GM19395 (cell line): ENCODE data around the gene SYS1.

ENCODE experiments used
- ATAC-seq: cut with Tn5 transposase; IDR thresholded peaks from one replicate; pipeline ENCODE4 v1.9.1; 2021; ENCODE audit warnings: mild to moderate bottlenecking, moderate library complexity; ENCODE audit not compliant: unreplicated experiment

SYS1 gene

DNA sequence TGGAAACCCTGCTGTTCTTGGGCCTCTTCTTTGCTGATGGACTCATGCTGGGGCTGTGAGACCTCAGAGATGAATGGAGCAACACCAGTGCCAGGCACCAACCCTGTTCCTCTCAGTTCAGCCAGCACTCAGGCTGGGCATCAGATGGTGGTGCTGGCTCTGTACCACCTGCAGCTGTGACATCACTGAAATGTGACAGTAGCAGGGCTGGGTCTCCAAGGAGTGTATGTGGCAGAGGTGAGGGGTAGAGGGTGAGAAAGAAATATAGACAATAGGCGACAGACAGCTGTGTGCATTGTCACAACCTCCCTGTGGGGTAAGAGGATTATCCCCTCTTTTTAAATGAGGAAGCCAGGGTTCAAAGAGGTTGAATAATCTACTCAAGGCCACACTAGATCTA lies 15.2 kb downstream of the SYS1 start, which contains the start of gene TP53TG5:
TP53TG5 (minus strand) TSS at position 135 of the 400 bp plus-strand sequence; CDS start at position 46, 89 bp downstream.
- no peak for ATAC-seq

DNA sequence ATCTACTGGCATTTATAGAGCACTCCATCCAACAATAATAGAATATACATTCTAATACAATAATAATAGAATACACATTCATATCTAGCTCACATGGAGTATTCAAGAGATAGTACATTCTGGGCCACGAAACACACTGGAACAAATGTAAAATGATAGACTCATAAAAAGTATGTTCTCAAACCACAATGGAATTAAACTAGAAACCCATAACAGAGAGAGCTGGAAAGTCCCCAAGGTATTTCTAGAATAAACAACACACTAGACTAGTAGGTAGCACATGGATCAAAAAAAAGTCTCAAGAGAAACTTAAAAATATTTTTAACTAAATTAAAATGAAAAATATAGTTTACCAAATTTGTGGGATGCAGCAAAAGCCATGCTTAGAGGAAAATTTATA lies 24.3 kb downstream of the SYS1 start:
- ATAC-seq, result no peak

- no peak for ATAC-seq
Observed at GRCh38 chr20:45390931-45391330, 28.0 kb downstream of the SYS1 start.

GRCh38 chr20:45391559-45391958 lies 28.6 kb downstream of the SYS1 start:
- ATAC-seq, result no peak

DNA sequence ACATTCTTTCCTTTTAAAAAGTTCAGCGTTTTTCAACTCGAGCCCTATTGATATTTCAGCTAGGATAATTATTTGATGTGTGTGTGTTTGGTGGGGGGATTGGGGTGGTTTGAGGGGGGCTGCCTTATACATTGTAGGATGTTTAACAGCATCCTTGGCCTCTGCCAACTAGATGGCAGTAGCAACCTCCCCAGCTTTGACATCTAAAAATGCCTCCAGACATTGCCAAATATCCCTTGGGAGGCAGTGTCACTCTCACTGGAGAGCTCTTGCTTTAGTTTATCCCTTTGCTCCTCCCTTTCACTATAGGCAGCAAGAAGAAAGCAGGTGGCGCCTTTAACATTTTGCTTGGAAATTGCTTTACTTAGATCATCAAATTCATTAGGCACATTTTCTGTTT lies 29.8 kb downstream of the SYS1 start:
- no peak for ATAC-seq

GRCh38 chr20:45394221-45395113 lies 31.5 kb downstream of the SYS1 start:
- no peak for ATAC-seq

DNA sequence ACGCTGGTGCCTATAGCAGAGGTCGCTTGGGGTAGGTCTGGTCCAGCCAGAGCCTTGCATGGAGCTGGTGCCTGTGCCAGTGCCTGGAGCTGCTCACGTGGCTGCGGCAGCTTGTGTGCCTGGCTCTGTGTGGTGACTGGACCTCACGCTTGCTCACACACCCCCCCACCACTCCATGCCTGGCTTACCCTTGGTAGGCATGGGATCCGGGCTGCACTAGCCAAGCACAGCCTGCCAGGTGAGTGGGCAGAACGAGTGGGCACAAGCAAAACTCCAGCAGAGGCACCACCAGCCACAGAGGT lies 32.1 kb downstream of the SYS1 start:
- no peak for ATAC-seq

GRCh38 chr20:45399018-45399417 lies 36.1 kb downstream of the SYS1 start:
- no peak for ATAC-seq

DNA sequence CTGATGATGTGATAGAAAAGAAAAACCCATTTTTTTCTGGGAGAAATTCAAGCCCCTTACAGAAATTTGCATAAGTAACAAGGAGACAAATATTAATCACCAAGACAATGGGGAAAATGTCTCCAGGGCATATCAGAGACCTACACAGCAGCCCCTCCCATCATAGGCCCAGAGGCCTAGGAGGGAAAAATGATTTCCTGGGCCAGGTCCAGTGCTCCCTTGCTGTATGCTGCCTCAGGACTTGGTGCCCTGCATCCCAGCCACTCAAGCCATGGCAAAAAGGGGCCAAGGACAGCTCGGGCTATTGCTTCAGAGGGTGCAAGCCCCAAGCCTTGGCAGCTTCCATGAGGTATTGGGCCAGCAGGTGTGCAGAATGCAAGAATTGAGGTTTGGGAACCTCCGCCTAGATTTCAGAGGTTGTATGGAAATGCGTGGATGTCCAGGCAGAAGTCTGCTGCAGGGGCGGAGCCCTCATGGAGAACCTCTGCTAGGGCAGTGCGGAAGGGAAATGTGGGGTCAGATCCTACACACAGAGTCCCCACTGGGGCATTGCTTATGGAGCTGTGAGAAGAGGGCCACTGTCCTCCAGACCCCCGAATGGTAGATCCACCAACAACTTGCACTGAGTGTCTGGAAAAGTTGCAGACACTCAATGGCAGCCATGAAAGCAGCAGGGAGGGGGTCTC lies 37.5 kb downstream of the SYS1 start:
- no peak for ATAC-seq

GRCh38 chr20:45402946-45403345 lies 40.0 kb downstream of the SYS1 start:
- ATAC-seq, result no peak

DNA sequence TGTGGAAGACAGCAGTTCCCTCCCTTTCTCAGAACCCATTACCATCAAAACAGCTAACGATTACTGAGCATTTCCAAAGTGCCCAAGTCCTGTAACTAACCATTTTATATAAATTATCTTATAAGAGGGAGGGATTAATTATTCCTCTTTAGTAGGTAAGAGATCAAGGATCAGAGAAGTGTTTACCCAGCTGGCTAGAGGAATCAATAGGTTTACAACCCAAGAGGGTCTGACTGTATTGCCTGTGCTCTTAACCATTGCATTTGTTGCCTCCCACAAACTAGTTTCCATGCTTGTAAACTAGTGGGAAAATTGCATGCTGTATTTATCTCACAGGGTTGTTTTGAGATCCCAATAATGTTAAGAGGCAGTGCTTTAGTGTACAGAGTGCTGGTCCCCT lies 41.5 kb downstream of the SYS1 start:
- ATAC-seq, result no peak

DNA sequence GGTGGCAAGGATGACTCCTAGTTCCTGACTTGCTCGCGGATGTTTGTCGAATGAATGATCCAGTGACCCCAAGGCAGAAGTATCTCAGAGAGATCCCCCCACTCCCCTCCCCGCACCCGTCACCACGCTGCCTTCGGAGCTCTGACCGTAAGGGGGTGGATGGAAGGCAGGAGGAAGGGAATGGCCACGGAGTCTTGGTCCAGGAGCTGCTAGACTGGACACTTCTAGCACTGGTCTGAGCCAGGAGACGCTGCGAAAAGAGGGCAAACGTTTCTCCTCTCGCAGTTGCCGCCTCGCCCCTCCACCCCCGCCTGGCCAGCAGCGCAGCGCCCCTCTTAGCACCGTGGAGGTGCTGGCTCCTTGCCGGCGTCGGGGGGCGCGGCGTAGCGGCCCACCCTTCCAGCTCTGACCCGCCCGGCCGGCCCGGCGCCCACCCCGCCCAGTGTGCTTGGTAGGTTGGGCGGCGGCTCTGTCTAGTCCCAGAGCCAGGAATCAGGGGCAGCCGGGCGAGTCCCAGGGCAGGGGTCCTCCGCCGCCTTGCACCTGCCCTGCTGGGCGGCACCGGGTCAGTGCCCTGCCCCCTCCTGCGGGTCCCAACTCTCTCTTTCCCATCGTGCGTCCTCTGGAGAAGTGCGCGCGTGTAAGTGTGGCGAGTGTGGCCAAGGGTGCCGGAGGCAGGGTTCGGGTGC lies 42.8 kb downstream of the SYS1 start:
- ATAC-seq, result no peak

DNA sequence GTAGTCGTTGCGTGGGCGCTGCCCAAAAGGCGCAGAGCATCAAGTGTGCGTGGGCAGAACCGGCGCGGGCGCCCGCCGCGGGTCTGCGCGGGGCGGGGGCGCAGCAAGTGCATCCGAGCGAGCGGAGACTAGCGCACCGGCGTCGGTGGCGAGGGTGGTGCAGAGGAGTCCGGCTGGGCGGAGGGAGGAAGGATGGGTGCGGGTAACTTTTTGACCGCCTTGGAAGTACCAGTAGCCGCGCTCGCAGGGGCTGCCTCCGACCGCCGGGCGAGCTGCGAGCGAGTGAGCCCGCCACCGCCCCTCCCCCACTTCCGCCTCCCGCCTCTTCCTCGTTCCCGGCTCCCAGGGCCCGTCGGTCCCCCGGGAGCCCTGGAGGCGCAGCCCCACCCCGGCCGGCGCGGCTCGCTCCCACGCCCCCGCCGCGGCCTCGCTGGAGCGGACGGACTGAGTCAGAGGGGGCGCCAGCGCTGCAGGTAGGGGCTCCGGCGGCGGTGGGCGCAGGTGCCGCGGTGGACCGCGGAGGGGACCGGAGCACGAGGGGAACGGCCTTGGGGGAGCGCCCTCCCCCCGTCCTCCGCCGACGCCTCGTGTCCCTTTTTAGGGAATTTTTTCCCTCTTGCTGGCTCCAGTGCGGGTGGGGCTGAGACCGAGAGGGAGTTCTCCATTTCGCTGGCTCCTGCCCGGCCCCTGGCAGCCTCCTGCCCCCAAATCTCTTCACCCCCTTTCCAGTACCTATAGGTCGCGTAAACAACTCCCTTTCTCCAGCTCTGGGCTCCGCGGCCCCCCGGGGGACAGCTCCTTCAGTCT lies 43.5 kb downstream of the SYS1 start:
- no peak for ATAC-seq

DNA sequence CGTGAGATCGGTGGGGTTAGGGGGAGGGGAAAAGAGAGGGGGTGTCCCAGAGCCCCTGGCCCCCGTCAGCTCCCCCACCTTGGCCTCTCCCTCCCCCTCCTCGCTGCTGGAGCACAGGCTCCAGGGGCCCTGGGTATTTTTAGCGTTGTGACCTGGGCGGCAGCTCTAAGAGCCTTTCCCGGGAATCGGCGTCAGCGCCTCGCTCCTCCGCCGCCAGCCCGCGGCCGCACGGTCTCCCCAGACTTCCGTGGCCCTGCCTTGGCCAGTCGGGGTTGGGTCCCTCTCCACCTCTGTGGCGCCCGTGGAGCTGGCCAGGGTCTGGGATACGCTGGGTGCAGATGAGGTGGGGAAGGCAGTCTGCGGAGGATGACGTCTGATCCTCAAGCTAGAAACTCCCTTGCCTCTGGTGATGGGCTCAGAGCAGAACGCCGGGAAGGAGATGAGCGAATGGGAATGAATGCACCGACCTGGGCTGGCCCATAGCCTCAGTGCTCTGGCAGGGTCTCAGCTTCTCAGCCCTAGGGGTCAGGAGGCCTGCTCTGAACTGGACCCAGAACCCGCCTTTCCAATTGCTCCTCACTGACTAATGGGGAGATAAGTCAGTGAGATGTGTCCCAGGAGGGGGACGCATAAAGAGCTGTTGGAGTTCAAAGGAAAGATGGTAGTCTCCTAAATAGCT lies 44.2 kb downstream of the SYS1 start:
- no peak for ATAC-seq

DNA sequence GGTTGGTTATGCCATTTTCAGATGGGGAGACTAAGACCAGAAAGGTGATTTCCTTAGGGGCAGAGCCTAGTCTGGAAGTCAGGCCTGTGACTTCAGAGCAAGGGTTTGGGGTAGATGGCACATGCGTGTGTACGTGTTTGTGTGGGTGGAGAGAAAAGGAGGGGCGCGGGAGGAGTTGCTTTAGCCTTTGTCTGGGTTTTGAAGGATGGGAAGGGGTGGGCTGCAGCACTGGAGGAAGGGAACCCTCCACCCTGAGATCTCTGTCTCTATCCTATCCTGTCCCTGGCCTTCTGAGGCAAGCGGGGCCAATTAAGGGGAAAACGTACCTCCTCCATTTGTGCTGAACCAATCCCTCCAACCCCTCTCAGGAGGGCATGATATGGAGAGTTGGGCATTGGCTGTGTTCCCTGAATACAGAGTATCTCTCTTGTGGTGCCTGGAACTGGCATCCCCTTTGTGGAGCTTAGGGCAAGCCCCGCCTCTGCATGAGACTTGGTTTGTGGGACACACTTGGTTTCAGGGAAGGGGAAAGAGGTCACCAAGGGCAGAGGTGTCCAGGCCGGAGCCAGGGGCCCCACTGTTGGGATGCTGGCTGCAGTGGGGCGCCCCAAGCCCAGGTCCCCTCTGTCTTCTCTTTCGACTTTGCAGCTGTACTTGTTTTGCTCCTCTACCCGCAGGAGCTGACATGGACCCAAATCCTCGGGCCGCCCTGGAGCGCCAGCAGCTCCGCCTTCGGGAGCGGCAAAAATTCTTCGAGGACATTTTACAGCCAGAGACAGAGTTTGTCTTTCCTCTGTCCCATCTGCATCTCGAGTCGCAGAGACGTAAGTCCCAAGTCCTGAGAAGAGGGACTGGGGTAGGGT lies 45.1 kb downstream of the SYS1 start, which contains the start of gene DBNDD2:
DBNDD2 (plus strand) TSS at position 507 of the 863 bp plus-strand sequence; CDS start at position 686, 179 bp downstream.
- no peak for ATAC-seq

DNA sequence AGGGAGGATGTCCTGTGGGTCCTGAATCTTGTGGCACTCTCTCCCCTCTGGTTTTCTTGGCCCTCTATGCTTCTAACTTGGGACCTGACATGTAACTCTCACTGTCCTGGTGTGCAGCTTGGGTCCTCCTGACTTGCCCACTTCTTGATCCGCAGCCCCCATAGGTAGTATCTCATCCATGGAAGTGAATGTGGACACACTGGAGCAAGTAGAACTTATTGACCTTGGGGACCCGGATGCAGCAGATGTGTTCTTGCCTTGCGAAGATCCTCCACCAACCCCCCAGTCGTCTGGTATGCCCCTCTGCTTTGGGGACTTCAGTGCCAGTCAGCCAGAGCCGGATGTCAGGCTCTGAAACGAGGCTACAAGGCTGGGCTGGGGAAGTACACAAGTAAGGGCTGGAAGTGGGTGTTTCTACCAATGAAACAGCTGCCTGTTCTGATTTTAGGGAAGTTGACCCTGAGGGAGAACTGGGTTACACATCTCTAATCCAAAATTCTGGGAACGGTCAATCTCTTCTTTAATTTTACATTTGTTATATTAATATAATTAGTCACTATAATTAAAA lies 45.8 kb downstream of the SYS1 start:
- ATAC-seq, result no peak

- ATAC-seq, result no peak
Observed at GRCh38 chr20:45409521-45410272, 46.7 kb downstream of the SYS1 start.

DNA sequence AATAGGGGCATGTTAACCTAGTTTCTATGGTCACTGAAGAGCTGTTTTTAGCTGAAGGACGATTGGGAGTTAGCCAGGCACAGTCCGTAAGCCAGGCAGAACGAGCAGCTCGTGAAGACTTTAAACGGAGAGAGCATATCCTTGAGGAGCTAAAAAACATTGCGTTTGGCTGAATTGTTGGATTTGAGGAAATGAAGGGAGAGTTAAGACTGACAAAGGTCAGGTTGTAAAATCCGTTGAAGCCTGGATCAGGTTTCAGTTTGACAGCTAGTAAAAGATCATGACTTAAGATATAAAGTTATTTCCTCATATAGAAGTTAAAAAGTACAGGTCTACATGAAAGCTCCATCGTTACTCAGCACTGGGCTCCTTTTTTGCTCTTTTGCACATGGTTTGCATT lies 47.9 kb downstream of the SYS1 start:
- ATAC-seq, result no peak
